Measurements from ENCODE around the gene PLA2G12B.

GRCh38 chr10:72912736-72913135 is 41.9 kb downstream of the PLA2G12B start:
- TF ChIP-seq CTCF (conservative IDR thresholded peaks at IDR 0.05) (no peak), ZFX (IDR thresholded peaks at IDR 0.05) (no peak)

All from C4-2B (cell line).